LNCAP (cell line): Measurements from ENCODE around the gene GRIK4.

Experiments
- CTCF ChIP-seq: fragments of 450-650 bp; IDR thresholded peaks from 2 replicates; pipeline ENCODE4 v1.5.1; 2017; ENCODE audit warnings: mild to moderate bottlenecking

Gene GRIK4

DNA sequence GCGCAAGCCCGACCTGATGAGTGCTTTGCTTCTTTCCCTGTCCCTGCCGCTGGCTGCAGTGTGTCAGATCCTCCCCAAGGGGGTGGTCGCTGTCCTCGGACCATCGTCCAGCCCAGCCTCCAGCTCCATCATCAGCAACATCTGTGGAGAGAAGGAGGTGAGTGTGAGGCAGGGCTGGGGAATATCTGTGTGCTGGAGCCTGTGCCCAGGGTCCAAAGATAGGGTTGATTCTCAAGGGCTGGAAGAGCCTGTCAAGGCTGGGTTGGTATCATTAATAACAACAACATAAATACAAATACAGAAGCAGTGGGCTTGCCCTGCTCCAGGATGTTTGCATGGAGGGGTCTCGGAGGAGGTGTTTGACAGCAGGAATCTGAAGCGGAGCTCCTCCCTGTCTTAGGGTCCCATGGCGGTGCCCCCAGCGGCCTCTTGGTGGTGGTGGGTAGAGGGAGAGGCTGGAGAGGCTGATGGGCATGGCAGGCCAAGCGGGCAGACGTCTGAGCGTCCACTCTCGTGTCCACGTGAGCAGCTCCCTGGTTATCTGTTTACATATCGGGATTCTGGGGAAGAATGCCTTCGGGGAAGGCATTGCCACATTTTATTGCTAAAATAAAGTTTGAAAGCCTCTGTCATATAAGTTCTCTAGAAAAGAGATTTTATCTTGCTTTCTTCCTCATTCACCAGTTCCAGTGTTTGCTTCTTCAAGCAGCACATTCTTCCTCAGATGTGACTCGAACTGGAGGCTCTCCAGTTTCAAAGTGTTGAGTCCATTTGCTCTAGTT, 304.0 kb downstream of the GRIK4 start:
- no peak for TF ChIP-seq CTCF

DNA sequence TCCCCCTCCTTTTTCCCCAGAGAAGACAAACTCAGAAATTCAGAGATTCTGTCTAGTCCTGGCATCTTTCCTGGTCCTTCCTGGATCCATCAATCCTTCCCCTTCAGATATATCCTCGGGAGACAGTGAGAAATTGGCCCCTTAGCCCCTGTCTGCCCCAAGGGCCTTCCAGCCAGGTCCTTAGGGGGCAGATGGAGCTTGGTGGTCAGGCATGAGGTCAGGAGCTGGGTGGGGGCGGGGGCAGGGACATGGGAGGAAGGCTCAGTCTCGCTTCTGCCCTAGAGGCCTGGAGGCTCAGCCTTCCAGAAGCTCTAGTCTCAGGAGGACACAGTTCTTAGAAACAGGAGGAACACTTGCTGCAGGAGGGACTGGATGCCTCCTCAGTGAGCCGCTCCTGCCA, 304.6 kb downstream of the GRIK4 start:
- TF ChIP-seq CTCF, result no peak

DNA sequence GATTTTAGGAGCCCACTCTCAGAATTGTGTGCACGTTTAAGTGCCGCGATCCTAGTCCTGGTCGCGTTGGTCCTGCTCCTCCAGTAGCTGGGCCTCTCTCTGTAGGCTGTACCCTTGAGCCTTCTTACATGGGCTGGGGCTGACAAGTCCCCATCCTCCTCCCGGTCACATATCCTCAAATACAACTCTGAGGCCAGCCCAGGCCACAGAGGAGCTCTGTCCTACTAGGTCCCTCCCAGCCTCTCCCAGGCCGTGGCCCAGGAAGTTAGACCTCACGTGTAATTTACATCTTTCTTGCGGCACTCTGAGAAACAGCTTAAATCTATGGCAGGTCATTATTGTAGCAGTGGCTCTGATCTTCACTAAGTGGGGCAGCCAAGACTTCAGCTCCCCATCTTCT, 305.2 kb downstream of the GRIK4 start:
- TF ChIP-seq CTCF, result no peak

DNA sequence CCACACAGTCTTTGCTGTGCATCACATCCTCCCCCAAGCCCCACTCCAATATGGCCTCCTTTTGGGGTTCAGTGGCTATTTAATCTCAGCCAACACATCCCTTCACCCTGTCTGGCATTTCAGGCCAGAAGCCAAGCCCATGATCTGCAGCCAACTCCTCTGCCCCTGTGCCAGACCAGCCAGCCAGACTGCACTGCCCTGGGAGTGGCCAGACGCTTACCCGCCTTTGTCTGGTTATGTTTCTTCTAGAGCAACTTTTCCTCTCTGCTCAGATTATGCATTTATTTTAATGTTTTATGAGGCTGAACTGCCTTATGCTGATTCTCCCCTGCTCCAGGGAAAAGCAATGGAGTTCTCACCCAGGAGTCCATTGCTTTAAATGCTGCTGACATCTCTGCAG, 305.6 kb downstream of the GRIK4 start:
- TF ChIP-seq CTCF, result no peak

GRCh38 chr11:120818097-120818496, 306.5 kb downstream of the GRIK4 start:
- no peak for TF ChIP-seq CTCF

DNA sequence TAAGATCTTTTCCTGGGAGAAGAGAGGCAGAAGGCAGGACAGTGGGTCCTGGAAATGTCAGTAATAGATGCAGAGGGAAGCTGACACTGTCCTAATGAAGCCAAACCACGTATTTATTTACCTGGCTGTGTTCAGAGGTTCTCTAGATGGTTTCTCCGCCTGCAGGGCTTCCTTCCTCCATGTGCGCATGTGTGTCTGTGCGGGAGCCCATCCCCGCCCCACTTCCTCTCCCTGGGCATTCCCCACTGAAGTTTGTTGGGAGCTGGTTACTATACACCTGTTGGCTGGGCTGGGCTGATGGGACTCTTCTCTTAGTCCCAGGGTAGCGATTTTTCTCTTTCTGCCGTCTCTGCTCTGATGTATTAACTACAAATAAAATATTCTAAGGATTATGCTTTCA, 307.5 kb downstream of the GRIK4 start:
- no peak for TF ChIP-seq CTCF

DNA sequence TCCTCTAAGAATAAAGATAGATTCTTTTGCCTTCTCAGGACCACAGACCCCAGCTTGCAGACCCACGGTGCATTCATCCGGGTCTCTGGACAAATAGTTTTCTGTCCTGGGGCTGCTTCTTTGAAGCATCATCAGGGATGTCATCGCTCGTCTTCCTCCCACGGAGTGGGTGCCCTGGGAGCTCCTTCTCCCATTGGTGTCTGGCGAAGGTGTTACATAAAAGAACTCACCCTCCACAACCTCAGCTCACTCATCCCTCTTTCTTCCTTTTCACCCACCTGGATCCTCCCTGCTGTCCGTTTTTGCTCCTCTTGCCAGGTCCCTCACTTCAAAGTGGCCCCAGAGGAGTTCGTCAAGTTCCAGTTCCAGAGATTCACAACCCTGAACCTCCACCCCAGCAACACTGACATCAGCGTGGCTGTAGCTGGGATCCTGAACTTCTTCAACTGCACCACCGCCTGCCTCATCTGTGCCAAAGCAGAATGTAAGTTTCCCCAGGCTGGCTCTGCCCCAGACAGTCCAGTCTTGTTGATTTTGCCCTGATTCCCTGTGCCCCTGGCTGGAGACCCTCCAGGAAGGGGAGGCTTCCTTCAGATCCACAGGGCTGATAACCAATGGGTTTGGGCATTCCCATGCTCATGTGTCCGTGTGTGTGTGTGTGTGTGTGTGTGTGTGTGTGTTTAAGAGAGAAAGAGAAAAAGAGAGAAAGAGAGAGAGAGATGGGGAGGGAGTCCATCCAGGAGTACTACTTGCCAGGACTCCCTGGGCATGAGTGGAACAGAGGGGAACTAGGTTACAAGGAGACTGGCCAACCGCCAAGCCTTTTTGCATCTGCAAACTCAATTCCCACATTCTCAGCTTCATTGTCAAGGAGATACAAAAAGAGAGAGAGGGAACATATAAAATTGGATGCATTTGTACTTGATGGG, 308.2 kb downstream of the GRIK4 start:
- no peak for TF ChIP-seq CTCF
